Measurements from ENCODE around the gene FAM228B. TPM values are rescaled to one million over a fixed set of nuclear protein-coding genes. Genes with fewer than 3 reads are reported as not detected.
A peak's percentile ranks its signal among the peaks of the same experiment; 100 is the strongest.

FAM228B gene
- 35.2 TPM for total RNA-seq
- 23.2 TPM for polyA plus RNA-seq (ENCODE audit: insufficient read depth, low read depth, low replicate concordance)
- long read RNA-seq, donor 1, result 0 reads
- long read RNA-seq, donor 2, partial matches to known transcripts, result 0 of 1 reads
- long read RNA-seq, donor 2, other reads (novel, unspliced or antisense), result 0 of 1 reads
- long read RNA-seq, donor 3, result 0 reads
- long read RNA-seq, donor 4, partial matches to known transcripts, result 0 of 1 reads
- long read RNA-seq, donor 4, other reads (novel, unspliced or antisense), result 0 of 1 reads
- long read RNA-seq, donor 5, result 0 reads
- long read RNA-seq, donor 6, partial matches to known transcripts, result 21 of 27 reads
- long read RNA-seq, donor 6, other reads (novel, unspliced or antisense), result 5 of 27 reads
- long read RNA-seq, donor 7, partial matches to known transcripts, result 4 of 15 reads
- long read RNA-seq, donor 7, other reads (novel, unspliced or antisense), result 9 of 15 reads
- long read RNA-seq, donor 8, result 0 reads
- long read RNA-seq, donor 9, result 0 reads
- long read RNA-seq, donor 10, partial matches to known transcripts, result 0 of 3 reads
- long read RNA-seq, donor 10, other reads (novel, unspliced or antisense), result 0 of 3 reads

GRCh38 chr2:24123195-24123921, at the start of gene FAM228B, which contains the start of gene PFN4:
FAM228B (plus strand) TSS chr2:24123469; CDS start chr2:24124362, 893 bp downstream.
PFN4 (minus strand) TSS chr2:24123334; CDS start chr2:24122535, 799 bp downstream.
- H3K9ac ChIP-seq (ENCODE audit: low read length in 3 of 3), result peak within 1 kb of the TSS; percentile 74 to 93 (median 93)
- peaks cover 0 to 9% (median 2%) of the 10 kb centered on the region in 3 donors for H3K4me1 ChIP-seq (ENCODE audit: control insufficient read depth in 2 of 3, insufficient read depth in 2 of 3, low read depth in 1 of 3, low read length in 3 of 3)
- TF ChIP-seq CTCF (IDR thresholded peaks at IDR 0.05; ENCODE audit: borderline replicate concordance, extremely low read depth, insufficient read depth), result no peak
- H3K4me3 ChIP-seq (ENCODE audit: low read length in 3 of 3), result peak within 1 kb of the TSS; percentile 77 to 92 (median 79)
- DNase-seq (peak; percentile 91 to 96 (median 92)), FAIRE-seq (no peak)
- peak within 1 kb of the TSS; percentile 79 to 90 for H3K27ac ChIP-seq (ENCODE audit: low read depth in 2 of 2, low read length in 2 of 2)
- intact Hi-C loops (cut with DNase I), result no loop called here
- no peaks in the 10 kb centered on the region for H3K36me3 ChIP-seq (ENCODE audit: control insufficient read depth in 2 of 3, insufficient read depth in 3 of 3, low read length in 3 of 3)
- no peaks in the 10 kb centered on the region for H3K27me3 ChIP-seq (ENCODE audit: control insufficient read depth, insufficient read depth, low read length)
- H3K9me3 ChIP-seq (ENCODE audit: control insufficient read depth in 2 of 3, insufficient read depth in 1 of 3, low read length in 3 of 3), result no peaks in the 10 kb centered on the region

GRCh38 chr2:24073816-24074215, 49.5 kb upstream of the FAM228B start:
- Histone ChIP-seq H3K9me3 (ENCODE audit: control insufficient read depth in 2 of 3, insufficient read depth in 1 of 3, low read length in 3 of 3) (no peaks in the 10 kb centered on the region), H3K4me3 (ENCODE audit: low read length in 3 of 3) (no peak overlapping the region), H3K27me3 (ENCODE audit: control insufficient read depth, insufficient read depth, low read length) (no peaks in the 10 kb centered on the region), H3K27ac (ENCODE audit: low read depth in 2 of 2, low read length in 2 of 2) (no peak overlapping the region), H3K4me1 (ENCODE audit: control insufficient read depth in 2 of 3, insufficient read depth in 2 of 3, low read depth in 1 of 3, low read length in 3 of 3) (peaks cover 0 to 5% (median 0%) of the 10 kb centered on the region in 3 donors), H3K36me3 (ENCODE audit: control insufficient read depth in 2 of 3, insufficient read depth in 3 of 3, low read length in 3 of 3) (peaks cover 3 to 23% (median 7%) of the 10 kb centered on the region in 3 donors), H3K9ac (ENCODE audit: low read length in 3 of 3) (no peak overlapping the region)
- intact Hi-C loops (cut with DNase I), result no loop called here
- TF ChIP-seq CTCF (IDR thresholded peaks at IDR 0.05; ENCODE audit: borderline replicate concordance, extremely low read depth, insufficient read depth), result no peak
- DNase-seq (no peak), FAIRE-seq (no peak)

GRCh38 chr2:24075259-24075658, 48.0 kb upstream of the FAM228B start:
- TF ChIP-seq CTCF (IDR thresholded peaks at IDR 0.05; ENCODE audit: borderline replicate concordance, extremely low read depth, insufficient read depth), result no peak
- Histone ChIP-seq H3K4me1 (ENCODE audit: control insufficient read depth in 2 of 3, insufficient read depth in 2 of 3, low read depth in 1 of 3, low read length in 3 of 3) (peaks cover 0 to 5% (median 0%) of the 10 kb centered on the region in 3 donors), H3K9me3 (ENCODE audit: control insufficient read depth in 2 of 3, insufficient read depth in 1 of 3, low read length in 3 of 3) (no peaks in the 10 kb centered on the region), H3K9ac (ENCODE audit: low read length in 3 of 3) (peak overlapping the region in 2 of 3 donors; percentile 82 to 92), H3K27ac (ENCODE audit: low read depth in 2 of 2, low read length in 2 of 2) (no peak overlapping the region), H3K4me3 (ENCODE audit: low read length in 3 of 3) (peak overlapping the region; percentile 94 to 100 (median 99)), H3K27me3 (ENCODE audit: control insufficient read depth, insufficient read depth, low read length) (no peaks in the 10 kb centered on the region), H3K36me3 (ENCODE audit: control insufficient read depth in 2 of 3, insufficient read depth in 3 of 3, low read length in 3 of 3) (peaks cover 5 to 22% (median 10%) of the 10 kb centered on the region in 3 donors)
- DNase-seq (peak in 1 of 5 donors; percentile 2), FAIRE-seq (no peak)
- intact Hi-C loops (cut with DNase I), result no loop called here
